HepG2 (cell line): ENCODE results near the gene FRMD8. TPM values are rescaled to one million over a fixed set of nuclear protein-coding genes. Genes with fewer than 3 reads are reported as not detected.

Experiments used
- ATAC-seq: fragments of 200-7000 bp; cut with Tn5 transposase; 3 replicates; pipeline ENCODE4 v1.9.1; 2020; ENCODE audit warnings: mild to moderate bottlenecking, moderate library complexity
- BruUV-seq: library from RNA; stranded (reverse); fragments of 400-500 nt; replicated peaks from 2 replicates; lab custom pipeline; 2021; lab: Mats Ljungman, UMichigan
- CTCF ChIA-PET: fragments of 300-600 bp; formaldehyde crosslinking; extraction: SDS; loops from one replicate; lab custom pipeline; 2021; ENCODE audit warnings: low total read pairs, inconsistent platforms, low intra/inter-chr PET ratio; lab: Yijun Ruan, JAX
- POLR2A ChIA-PET: fragments of 350-600 bp; sonication (Branson Sonifier 250); formaldehyde crosslinking; loops from one replicate; lab custom pipeline; 2020; ENCODE audit warnings: antibody characterized with exemption, inconsistent platforms; lab: Yijun Ruan, JAX
- DNase-seq: peaks from one replicate; pipeline ENCODE4 v3.0.0-alpha.2; 2015; ENCODE audit warnings: low spot score
- FAIRE-seq: peaks from 3 replicates; lab custom pipeline; 2011; peaks lifted over from hg19 to GRCh38; lab: Jason Lieb, UNC
- H2AFZ ChIP-seq: one replicate; pipeline ENCODE4 v1.6.1; 2011; ENCODE audit warnings: low read length, inconsistent platforms
- H3K27ac ChIP-seq: fragments of 300-600 bp; 3 replicates; pipeline ENCODE4 v1.8.0; 2011; ENCODE audit warnings: mixed run types, mild to moderate bottlenecking, mixed read lengths, low read length, inconsistent platforms; ENCODE audit not compliant: insufficient read depth; ENCODE audit errors: extremely low read length
- H3K27me3 ChIP-seq, 2 experiments: fragments of 200-600 bp in 1 of 2; 2 replicates in 1 of 2; 3 replicates in 1 of 2; pipeline versions ENCODE4 v1.6.0 to v1.8.0; 2011; ENCODE audit warnings: low read length in 2 of 2, mild to moderate bottlenecking in 2 of 2, moderate library complexity in 2 of 2, inconsistent platforms in 1 of 2; ENCODE audit not compliant: insufficient read depth in 2 of 2, control insufficient read depth in 1 of 2
- H3K36me3 ChIP-seq, 2 experiments: fragments of 200-600 bp in 1 of 2; replicated peaks in 1 of 2; 2 replicates in 1 of 2; 3 replicates in 1 of 2; pipeline versions ENCODE4 v1.5.1 to v1.8.0; 2011; ENCODE audit warnings: low read length in 2 of 2, inconsistent platforms in 1 of 2; ENCODE audit not compliant: insufficient read depth in 2 of 2, control insufficient read depth in 1 of 2
- H3K4me1 ChIP-seq: 2 replicates; pipeline ENCODE4 v1.5.1; 2012; ENCODE audit warnings: low read length, inconsistent platforms; ENCODE audit not compliant: insufficient read depth
- H3K4me2 ChIP-seq: 2 replicates; pipeline ENCODE4 v1.6.0; 2011; ENCODE audit warnings: low read depth, low read length, inconsistent platforms
- H3K4me3 ChIP-seq, 3 experiments: fragments of 200-600 bp in 1 of 3; sonication (generic), shearing (Covaris generic) in 1 of 3; replicated peaks in 1 of 3; 2 replicates each; pipeline ENCODE4 v1.5.1; 2011 to 2016; ENCODE audit warnings: low read length in 3 of 3, inconsistent platforms in 2 of 3, low read depth in 2 of 3, mild to moderate bottlenecking in 2 of 3, control low read depth in 1 of 3, mixed read lengths in 1 of 3; ENCODE audit not compliant: insufficient read depth in 1 of 3
- H3K79me2 ChIP-seq: one replicate; pipeline ENCODE4 v1.6.1; 2011; ENCODE audit warnings: low read length, inconsistent platforms; ENCODE audit not compliant: insufficient read depth
- H3K9ac ChIP-seq: 2 replicates; pipeline ENCODE4 v1.6.0; 2011; ENCODE audit warnings: mild to moderate bottlenecking, low read depth, low read length, inconsistent platforms; ENCODE audit not compliant: insufficient read depth
- H3K9me3 ChIP-seq: 2 replicates; pipeline ENCODE4 v1.5.1; 2012; ENCODE audit warnings: mild to moderate bottlenecking, low read length
- H4K20me1 ChIP-seq: 2 replicates; pipeline ENCODE4 v1.6.0; 2011; ENCODE audit warnings: inconsistent platforms, mild to moderate bottlenecking, low read length, moderate library complexity; ENCODE audit not compliant: insufficient read depth
- JUNB ChIP-seq: sonication (generic); formaldehyde crosslinking; IDR thresholded peaks from 2 replicates; pipeline ENCODE4 v1.8.0; 2022; ENCODE audit warnings: missing genetic modification reagents, mild to moderate bottlenecking, borderline replicate concordance
- KLF12 ChIP-seq: sonication (generic); formaldehyde crosslinking; IDR thresholded peaks from 2 replicates; pipeline ENCODE4 v1.4.0; 2020; ENCODE audit warnings: missing genetic modification reagents, borderline replicate concordance
- MYC ChIP-seq: sonication (generic); formaldehyde crosslinking; IDR thresholded peaks from 2 replicates; pipeline ENCODE4 v1.9.0; 2021; ENCODE audit warnings: missing genetic modification reagents, borderline replicate concordance
- NFKB2 ChIP-seq: sonication (generic); formaldehyde crosslinking; IDR thresholded peaks from 2 replicates; pipeline ENCODE4 v1.4.0; 2020; ENCODE audit warnings: missing genetic modification reagents, borderline replicate concordance
- PHF20 ChIP-seq: sonication (generic); formaldehyde crosslinking; IDR thresholded peaks from 2 replicates; pipeline ENCODE4 v1.5.0; 2020; ENCODE audit warnings: mild to moderate bottlenecking, missing genetic modification reagents
- POLR2G ChIP-seq: fragments of 200-400 bp; formaldehyde crosslinking; IDR thresholded peaks from 2 replicates; pipeline ENCODE4 v1.6.1; 2018; ENCODE audit warnings: mild to moderate bottlenecking, low read depth, low read length, moderate library complexity
- U2AF2 ChIP-seq: fragments of 200-400 bp; formaldehyde crosslinking; IDR thresholded peaks from 2 replicates; pipeline ENCODE4 v1.6.1; 2017; ENCODE audit warnings: low read depth, mild to moderate bottlenecking, low read length
- ZFP37 ChIP-seq: sonication (generic); formaldehyde crosslinking; IDR thresholded peaks from 2 replicates; pipeline ENCODE4 v1.4.0; 2020; ENCODE audit warnings: missing genetic modification reagents, borderline replicate concordance
- ZNF33A ChIP-seq: sonication (generic); formaldehyde crosslinking; IDR thresholded peaks from 2 replicates; pipeline ENCODE4 v1.5.1; 2020; ENCODE audit warnings: missing genetic modification reagents, mild to moderate bottlenecking, moderate library complexity, borderline replicate concordance
- ZNF33B ChIP-seq: sonication (generic); formaldehyde crosslinking; IDR thresholded peaks from 2 replicates; pipeline ENCODE4 v1.5.1; 2020; ENCODE audit warnings: mild to moderate bottlenecking, missing genetic modification reagents
- ZNF772 ChIP-seq: sonication (generic); formaldehyde crosslinking; IDR thresholded peaks from 2 replicates; pipeline ENCODE4 v1.5.0; 2020; ENCODE audit warnings: mild to moderate bottlenecking, missing genetic modification reagents
- WGBS: methylation state at CpG from one replicate; pipeline ENCODE4 v1.1.6; 2017; ENCODE audit warnings: low lambda C conversion rate; 5-methylcytosine and 5-hydroxymethylcytosine counted together
- in situ Hi-C: cut with HindIII; loops from 2 replicates; pipeline ENCODE4 v1.10.0; 2017; ENCODE audit warnings: low pct_unique_long_range_greater_than_20kb; ENCODE audit not compliant: extremely low pct_ligation_motif_present
- intact Hi-C: fragments of 100-400 bp; cut with micrococcal nuclease; formaldehyde crosslinking; loops from one replicate; pipeline ENCODE4 v1.10.0; 2022; ENCODE audit not compliant: unreplicated experiment
- polyA plus RNA-seq, 8 experiments: library from polyadenylated mRNA; depleted of rRNA in 3 of 8; stranded (reverse) in 7 of 8; unstranded in 1 of 8; fragments of >200 nt; fragmentation: Illumina TruSeq in 4 of 8; extraction: Trizol in 4 of 8; gene quantifications; 2 replicates each; pipeline versions ENCODE4 v1.2.1 to v1.2.3, GENCODE V29; 2011 to 2016; ENCODE audit warnings: low read depth in 4 of 8, missing spikeins in 1 of 8, mixed read lengths in 1 of 8; ENCODE audit not compliant: insufficient read depth in 1 of 8
- total RNA-seq, 5 experiments: library from RNA; depleted of rRNA; stranded (reverse); fragments of >200 nt; fragmentation: Illumina TruSeq; extraction: Trizol; gene quantifications; 2 replicates each; pipeline ENCODE4 v1.2.3, GENCODE V29; 2016; ENCODE audit warnings: low read depth in 1 of 5
- TF ChIP-seq, protein P1 (sequence below): sonication (generic); formaldehyde crosslinking; IDR thresholded peaks from 2 replicates; pipeline ENCODE4 v1.8.0; 2022; ENCODE audit warnings: low read depth, missing genetic modification reagents
- TF ChIP-seq, protein P2 (sequence below): sonication (generic); formaldehyde crosslinking; IDR thresholded peaks from 2 replicates; pipeline ENCODE4 v1.4.0; 2020; ENCODE audit warnings: mild to moderate bottlenecking, low read depth, missing genetic modification reagents

FRMD8 gene
- total and polyA plus RNA-seq, 2 of the 13 experiments (the other 11 are each of a cell fraction or from before 2014, with no cell fraction given) = 5.8 to 20.6 TPM

DNA sequence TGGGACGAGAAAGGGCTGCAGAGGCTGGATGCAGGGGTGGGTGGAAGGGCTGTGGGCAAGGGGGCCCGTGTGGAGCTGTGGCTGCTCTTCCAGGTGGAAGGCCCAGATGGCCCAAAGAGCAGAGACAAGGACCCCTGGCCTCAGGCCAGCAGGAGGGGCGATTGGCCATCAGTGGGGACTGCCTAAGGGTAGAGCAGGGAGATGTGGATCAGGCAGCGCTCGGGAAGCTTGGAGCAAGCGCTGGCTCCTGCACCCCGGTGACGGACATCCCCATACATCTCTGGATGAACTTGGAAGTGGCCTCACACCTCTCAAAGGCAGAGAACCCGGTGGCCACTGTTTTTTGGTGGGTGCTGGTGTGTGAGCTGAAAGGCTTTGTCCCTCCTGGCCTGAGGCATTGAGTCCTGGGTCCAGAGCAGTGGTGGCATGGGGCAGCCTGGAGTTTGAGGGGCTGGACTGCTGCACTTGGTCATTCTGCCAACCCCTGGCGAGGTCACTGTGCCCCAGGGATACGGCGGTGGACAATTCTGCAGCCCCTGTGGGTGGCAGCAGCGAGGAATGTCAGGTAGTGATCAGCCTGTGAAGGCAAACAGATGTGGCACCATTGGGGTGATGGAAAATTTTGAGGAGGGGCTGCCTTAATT, 5.9 kb downstream of the FRMD8 start:
- TF ChIP-seq ZFP37 (CRISPR knock-in tag) (no peak), NFKB2 (CRISPR knock-in tag) (0 out of 2 replicates have a peak, but pooled peaks have one; percentile 8)
- TF ChIP-seq, all 625 proteins: peak for 1
- FAIRE-seq (no peak), ATAC-seq (no peak), DNase-seq (no peak)
- H3K4me2 ChIP-seq = no peak overlapping the region
- in situ Hi-C loops (no loop called here), intact Hi-C loops (no loop called here)
- H3K9me3 ChIP-seq = no peaks in the 10 kb centered on the region
- H3K4me3 ChIP-seq = no peak overlapping the region
- no peak overlapping the region for H3K27ac ChIP-seq
- no peaks in the 10 kb centered on the region for H3K27me3 ChIP-seq
- POLR2A ChIA-PET = interaction anchor here (16.8 kb wide), 1 partner anchor 28 kb away, joined by 433 read pairs; the partner anchor contains the start of gene NEAT1
- CTCF ChIA-PET = no interaction called here
- no peak overlapping the region for H2AFZ ChIP-seq
- H4K20me1 ChIP-seq = no peaks in the 10 kb centered on the region
- peaks cover 20% of the 10 kb centered on the region for H3K4me1 ChIP-seq
- H3K9ac ChIP-seq = no peak overlapping the region
- 95% methylated on average over 12 of the region's 13 CpGs for WGBS
- H3K79me2 ChIP-seq = no peaks in the 10 kb centered on the region
- H3K36me3 ChIP-seq = peaks cover 7 to 14% of the 10 kb centered on the region in 2 experiments; a peak in 2 of 5 replicates
- BruUV-seq = no TSS peak

DNA sequence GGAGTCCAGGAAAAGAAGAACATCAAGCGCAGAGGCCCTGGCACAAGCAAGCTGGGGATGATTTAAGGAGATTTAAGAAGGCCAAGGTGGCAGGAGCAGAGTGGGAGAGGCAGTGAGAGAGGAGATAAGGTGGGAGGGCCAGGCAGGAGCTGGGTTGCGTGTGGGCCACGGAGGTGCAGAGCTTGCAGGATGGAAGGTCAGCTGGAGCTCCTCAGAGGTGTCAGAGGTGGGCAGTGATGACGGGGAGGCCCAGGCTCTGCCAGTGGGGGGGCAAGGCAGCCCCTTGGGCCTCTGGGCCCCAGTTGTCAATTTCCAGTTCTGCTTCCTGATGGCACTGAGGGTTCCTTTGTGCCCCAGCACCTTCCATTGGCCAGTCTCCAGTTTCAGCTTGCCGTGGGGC, 6.5 kb downstream of the FRMD8 start:
- no peak overlapping the region for H3K4me3 ChIP-seq
- in situ Hi-C loops = no loop called here
- H3K9me3 ChIP-seq = no peaks in the 10 kb centered on the region
- no TSS peak for BruUV-seq
- H2AFZ ChIP-seq = no peak overlapping the region
- ATAC-seq (no peak), DNase-seq (no peak), FAIRE-seq (no peak)
- H3K9ac ChIP-seq = no peak overlapping the region
- peaks cover 9 to 16% of the 10 kb centered on the region in 2 experiments; a peak in 2 of 5 replicates for H3K36me3 ChIP-seq
- H3K4me1 ChIP-seq = peaks cover 14% of the 10 kb centered on the region
- H4K20me1 ChIP-seq = no peaks in the 10 kb centered on the region
- WGBS = 95% methylated on average over 4 of the region's 5 CpGs
- POLR2A ChIA-PET = interaction anchor here (1.8 to 16.8 kb wide), 2 partner anchors 22 to 28 kb away, joined by 4 to 433 read pairs; partner anchors contain the start of gene NEAT1
- no peak overlapping the region for H3K27ac ChIP-seq
- CTCF ChIA-PET = no interaction called here
- H3K27me3 ChIP-seq = no peaks in the 10 kb centered on the region
- TF ChIP-seq KLF12 (CRISPR knock-in tag) (no peak), ZNF33A (CRISPR knock-in tag) (no peak), POLR2G (no peak), U2AF2 (no peak), JUNB (no peak), MYC (CRISPR knock-in tag) (no peak), ZNF33B (CRISPR knock-in tag) (no peak), ZNF772 (CRISPR knock-in tag) (no peak), PHF20 (CRISPR knock-in tag) (no peak)
- TF ChIP-seq, protein P1, sequence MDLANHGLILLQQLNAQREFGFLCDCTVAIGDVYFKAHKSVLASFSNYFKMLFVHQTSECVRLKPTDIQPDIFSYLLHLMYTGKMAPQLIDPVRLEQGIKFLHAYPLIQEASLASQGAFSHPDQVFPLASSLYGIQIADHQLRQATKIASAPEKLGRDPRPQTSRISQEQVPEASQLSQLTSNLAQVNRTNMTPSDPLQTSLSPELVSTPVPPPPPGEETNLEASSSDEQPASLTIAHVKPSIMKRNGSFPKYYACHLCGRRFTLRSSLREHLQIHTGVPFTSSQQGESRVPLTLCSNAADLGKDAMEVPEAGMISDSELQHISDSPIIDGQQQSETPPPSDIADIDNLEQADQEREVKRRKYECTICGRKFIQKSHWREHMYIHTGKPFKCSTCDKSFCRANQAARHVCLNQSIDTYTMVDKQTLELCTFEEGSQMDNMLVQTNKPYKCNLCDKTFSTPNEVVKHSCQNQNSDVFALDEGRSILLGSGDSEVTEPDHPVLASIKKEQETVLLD (CRISPR knock-in tag) = no peak
- TF ChIP-seq, protein P2, sequence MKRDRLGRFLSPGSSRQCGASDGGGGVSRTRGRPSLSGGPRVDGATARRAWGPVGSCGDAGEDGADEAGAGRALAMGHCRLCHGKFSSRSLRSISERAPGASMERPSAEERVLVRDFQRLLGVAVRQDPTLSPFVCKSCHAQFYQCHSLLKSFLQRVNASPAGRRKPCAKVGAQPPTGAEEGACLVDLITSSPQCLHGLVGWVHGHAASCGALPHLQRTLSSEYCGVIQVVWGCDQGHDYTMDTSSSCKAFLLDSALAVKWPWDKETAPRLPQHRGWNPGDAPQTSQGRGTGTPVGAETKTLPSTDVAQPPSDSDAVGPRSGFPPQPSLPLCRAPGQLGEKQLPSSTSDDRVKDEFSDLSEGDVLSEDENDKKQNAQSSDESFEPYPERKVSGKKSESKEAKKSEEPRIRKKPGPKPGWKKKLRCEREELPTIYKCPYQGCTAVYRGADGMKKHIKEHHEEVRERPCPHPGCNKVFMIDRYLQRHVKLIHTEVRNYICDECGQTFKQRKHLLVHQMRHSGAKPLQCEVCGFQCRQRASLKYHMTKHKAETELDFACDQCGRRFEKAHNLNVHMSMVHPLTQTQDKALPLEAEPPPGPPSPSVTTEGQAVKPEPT (CRISPR knock-in tag) = no peak
- TF ChIP-seq, all 625 proteins: peak for 0
- Histone ChIP-seq H3K79me2 (no peaks in the 10 kb centered on the region), H3K4me2 (no peak overlapping the region)
- intact Hi-C loops = no loop called here
